ENCODE measurements around the gene ANKS1B.

The ANKS1B gene

DNA sequence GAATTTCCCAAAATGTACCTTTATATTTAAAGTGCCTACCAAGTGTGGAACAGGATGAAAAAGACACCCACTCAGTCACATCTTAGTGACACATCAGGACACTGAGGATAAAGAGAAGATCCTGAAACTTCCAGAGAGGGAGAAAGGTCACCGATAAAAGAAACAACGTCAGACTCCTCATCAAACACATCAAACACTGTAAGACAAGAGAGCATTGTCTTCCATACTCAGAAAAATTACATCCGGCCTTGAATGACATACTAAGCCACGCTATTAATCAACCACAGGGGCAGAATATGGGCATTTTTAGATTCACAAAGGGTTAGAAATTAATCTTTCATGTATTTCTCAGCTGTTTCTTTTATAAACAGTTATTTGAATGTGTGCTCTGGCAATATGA, 849.4 kb downstream of the ANKS1B start:
- Histone ChIP-seq H3K4me3 (ENCODE audit: insufficient read length, low read depth) (no peak overlapping the region), H3K4me1 (ENCODE audit: insufficient read depth, insufficient read length) (no peaks in the 10 kb centered on the region), H3K9ac (ENCODE audit: insufficient read length, low read depth) (no peak overlapping the region), H3K36me3 (ENCODE audit: insufficient read depth, insufficient read length, low read length) (no peaks in the 10 kb centered on the region), H3K27me3 (ENCODE audit: insufficient read depth, insufficient read length) (no peaks in the 10 kb centered on the region), H3K9me3 (ENCODE audit: insufficient read depth, low read length) (no peaks in the 10 kb centered on the region)
- no peak for DNase-seq (ENCODE audit: low read depth, low spot score)
- TF ChIP-seq ZNF274 (IDR thresholded peaks at IDR 0.05; ENCODE audit: low read depth, low read length) (no peak), SUZ12 (IDR thresholded peaks at IDR 0.05; ENCODE audit: extremely low read depth, insufficient read depth, insufficient read length) (no peak), YY1 (IDR thresholded peaks at IDR 0.05; ENCODE audit: insufficient read depth, insufficient read length) (no peak)

DNA sequence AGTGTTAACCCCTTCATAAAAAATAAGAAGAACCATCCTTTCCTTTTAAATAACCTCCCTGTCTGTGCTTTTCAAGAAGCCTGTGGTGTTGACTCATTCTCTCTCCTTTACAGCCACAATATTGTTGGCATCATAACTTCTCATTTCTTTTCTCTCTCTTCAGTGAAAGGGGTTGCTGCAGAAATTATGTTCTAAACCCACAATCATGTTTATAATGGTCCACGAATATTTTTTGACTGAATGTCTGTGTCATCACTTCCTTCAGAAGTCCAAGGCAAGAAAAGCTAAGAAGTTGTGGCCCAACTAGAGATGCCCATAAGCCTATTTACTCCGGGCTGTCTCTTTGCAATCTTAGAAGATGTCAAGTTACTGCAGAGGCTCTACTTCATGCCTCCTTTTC, 851.3 kb downstream of the ANKS1B start:
- H3K9me3 ChIP-seq (ENCODE audit: insufficient read depth, low read length): no peaks in the 10 kb centered on the region
- no peak for TF ChIP-seq ZNF274 (IDR thresholded peaks at IDR 0.05; ENCODE audit: low read depth, low read length)
- TF ChIP-seq SUZ12 (IDR thresholded peaks at IDR 0.05; ENCODE audit: extremely low read depth, insufficient read depth, insufficient read length): no peak
- no peak for TF ChIP-seq YY1 (IDR thresholded peaks at IDR 0.05; ENCODE audit: insufficient read depth, insufficient read length)
- no peak for DNase-seq (ENCODE audit: low read depth, low spot score)
- H3K4me1 ChIP-seq (ENCODE audit: insufficient read depth, insufficient read length): no peaks in the 10 kb centered on the region
- no peak overlapping the region for H3K9ac ChIP-seq (ENCODE audit: insufficient read length, low read depth)
- no peak overlapping the region for H3K4me3 ChIP-seq (ENCODE audit: insufficient read length, low read depth)
- H3K36me3 ChIP-seq (ENCODE audit: insufficient read depth, insufficient read length, low read length): no peaks in the 10 kb centered on the region
- no peaks in the 10 kb centered on the region for H3K27me3 ChIP-seq (ENCODE audit: insufficient read depth, insufficient read length)

DNA sequence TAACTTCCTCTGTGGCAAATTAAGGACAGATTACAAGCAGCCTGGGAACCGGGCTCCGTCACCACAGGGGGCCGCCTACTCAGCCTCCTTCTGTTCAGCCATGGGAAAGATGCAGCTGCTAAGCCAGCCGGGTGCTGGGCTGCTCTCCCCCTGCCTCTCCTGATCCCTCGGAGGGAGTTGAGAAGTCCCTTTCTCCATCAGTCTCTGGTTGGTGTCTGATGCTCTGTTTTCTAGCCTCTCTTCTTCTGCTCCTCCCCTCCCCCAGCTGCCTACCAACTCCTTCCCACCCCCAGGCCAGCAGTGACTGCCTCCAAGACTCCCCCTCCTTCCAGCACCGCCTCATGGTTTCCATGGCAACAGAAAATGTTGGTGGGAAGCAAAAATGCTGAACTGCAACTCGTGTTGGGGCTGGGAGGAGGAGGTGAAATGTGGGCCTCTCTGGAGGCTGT, 853.0 kb downstream of the ANKS1B start:
- H3K9ac ChIP-seq (ENCODE audit: insufficient read length, low read depth): no peak overlapping the region
- peak; percentile 81 for DNase-seq (ENCODE audit: low read depth, low spot score)
- no peaks in the 10 kb centered on the region for H3K36me3 ChIP-seq (ENCODE audit: insufficient read depth, insufficient read length, low read length)
- TF ChIP-seq YY1 (IDR thresholded peaks at IDR 0.05; ENCODE audit: insufficient read depth, insufficient read length) (no peak), SUZ12 (IDR thresholded peaks at IDR 0.05; ENCODE audit: extremely low read depth, insufficient read depth, insufficient read length) (no peak), ZNF274 (IDR thresholded peaks at IDR 0.05; ENCODE audit: low read depth, low read length) (no peak)
- H3K4me3 ChIP-seq (ENCODE audit: insufficient read length, low read depth): no peak overlapping the region
- H3K4me1 ChIP-seq (ENCODE audit: insufficient read depth, insufficient read length): no peaks in the 10 kb centered on the region
- H3K27me3 ChIP-seq (ENCODE audit: insufficient read depth, insufficient read length): no peaks in the 10 kb centered on the region
- H3K9me3 ChIP-seq (ENCODE audit: insufficient read depth, low read length): no peaks in the 10 kb centered on the region

DNA sequence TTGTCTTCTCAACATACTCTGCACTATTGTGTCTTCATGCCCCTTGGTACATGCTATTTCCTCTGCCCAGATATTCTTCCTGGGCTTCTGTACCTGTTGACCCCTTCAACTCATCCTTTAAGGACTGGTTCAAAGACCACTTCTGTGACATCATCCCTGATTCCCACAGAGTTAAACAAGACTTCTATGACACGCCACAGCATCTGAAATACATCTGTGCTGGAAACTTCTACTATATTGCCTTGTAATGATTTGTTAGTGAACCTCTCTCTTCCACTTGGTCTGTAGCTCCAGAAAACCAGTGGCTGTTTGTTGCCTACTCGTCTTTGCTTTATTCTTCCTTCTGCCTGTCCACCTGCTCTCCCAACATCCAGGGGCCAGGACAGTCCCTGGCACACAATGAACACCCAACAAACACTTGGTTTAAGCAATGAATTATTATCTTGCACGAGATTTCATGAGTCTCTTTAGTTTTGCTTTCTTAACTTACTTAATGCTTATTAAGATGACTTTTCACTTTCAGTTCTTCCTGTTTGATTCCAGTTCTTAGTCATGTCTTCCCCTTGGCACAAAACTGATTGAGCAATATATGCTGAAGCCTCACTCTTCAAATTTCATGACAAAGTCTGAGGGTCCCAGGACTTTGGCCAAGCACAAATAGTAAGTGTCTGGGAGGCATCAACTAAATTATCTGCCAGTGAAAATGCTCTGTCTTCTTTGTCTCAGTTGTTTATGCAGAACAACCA, 853.8 kb downstream of the ANKS1B start:
- no peak for TF ChIP-seq SUZ12 (IDR thresholded peaks at IDR 0.05; ENCODE audit: extremely low read depth, insufficient read depth, insufficient read length)
- no peak for TF ChIP-seq YY1 (IDR thresholded peaks at IDR 0.05; ENCODE audit: insufficient read depth, insufficient read length)
- H3K36me3 ChIP-seq (ENCODE audit: insufficient read depth, insufficient read length, low read length): no peaks in the 10 kb centered on the region
- no peak overlapping the region for H3K4me3 ChIP-seq (ENCODE audit: insufficient read length, low read depth)
- no peaks in the 10 kb centered on the region for H3K27me3 ChIP-seq (ENCODE audit: insufficient read depth, insufficient read length)
- no peak for DNase-seq (ENCODE audit: low read depth, low spot score)
- H3K4me1 ChIP-seq (ENCODE audit: insufficient read depth, insufficient read length): no peaks in the 10 kb centered on the region
- no peaks in the 10 kb centered on the region for H3K9me3 ChIP-seq (ENCODE audit: insufficient read depth, low read length)
- H3K9ac ChIP-seq (ENCODE audit: insufficient read length, low read depth): no peak overlapping the region

DNA sequence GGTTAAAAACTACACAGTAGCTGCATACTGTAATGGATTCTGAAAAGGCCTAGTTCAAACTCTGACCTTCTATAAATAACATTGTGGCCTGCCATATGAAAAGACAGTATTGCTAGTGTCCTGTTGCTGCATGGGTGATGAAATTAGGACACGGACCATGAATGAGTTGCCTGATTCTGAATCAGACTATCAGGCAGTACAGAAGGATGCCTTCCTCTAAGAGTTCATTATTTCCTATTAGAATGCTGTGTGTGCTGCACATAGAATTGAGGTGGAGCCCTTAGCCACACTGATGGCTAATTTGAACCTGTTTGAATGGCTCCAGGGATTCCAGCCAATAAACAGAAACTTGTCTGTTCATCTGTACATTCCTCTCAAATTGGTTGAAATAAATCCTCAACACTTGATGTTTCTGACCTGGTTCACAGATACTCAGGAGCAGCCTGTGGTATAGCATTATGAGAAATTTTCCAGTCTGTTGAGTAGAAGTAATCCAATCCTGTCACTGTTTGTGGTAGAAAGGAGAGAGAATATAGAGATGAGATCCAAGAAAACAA, 856.4 kb downstream of the ANKS1B start:
- Histone ChIP-seq H3K4me1 (ENCODE audit: insufficient read depth, insufficient read length) (no peaks in the 10 kb centered on the region), H3K9me3 (ENCODE audit: insufficient read depth, low read length) (no peaks in the 10 kb centered on the region), H3K27me3 (ENCODE audit: insufficient read depth, insufficient read length) (no peaks in the 10 kb centered on the region), H3K4me3 (ENCODE audit: insufficient read length, low read depth) (no peak overlapping the region), H3K9ac (ENCODE audit: insufficient read length, low read depth) (no peak overlapping the region), H3K36me3 (ENCODE audit: insufficient read depth, insufficient read length, low read length) (no peaks in the 10 kb centered on the region)
- no peak for DNase-seq (ENCODE audit: low read depth, low spot score)
- TF ChIP-seq SUZ12 (IDR thresholded peaks at IDR 0.05; ENCODE audit: extremely low read depth, insufficient read depth, insufficient read length): no peak
- TF ChIP-seq ZNF274 (IDR thresholded peaks at IDR 0.05; ENCODE audit: low read depth, low read length): no peak
- TF ChIP-seq YY1 (IDR thresholded peaks at IDR 0.05; ENCODE audit: insufficient read depth, insufficient read length): no peak

DNA sequence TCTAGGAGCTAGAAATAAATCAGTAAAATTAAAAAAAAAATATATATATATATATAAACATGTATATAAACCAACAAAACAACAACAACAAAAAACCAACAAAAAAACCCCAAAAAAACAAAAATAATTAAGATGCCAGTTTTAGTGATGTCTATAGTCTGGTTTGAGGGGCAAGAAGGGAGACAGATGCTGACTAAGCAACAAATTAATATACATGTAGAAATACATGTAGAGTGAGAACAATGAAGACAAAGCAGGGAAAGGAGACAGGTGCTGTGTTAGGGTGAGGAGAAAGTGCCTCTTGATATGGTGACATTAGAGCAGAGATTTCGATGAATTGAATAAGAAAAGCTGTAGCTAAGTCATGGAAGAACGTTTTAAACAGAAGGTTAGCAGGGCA, 861.8 kb downstream of the ANKS1B start:
- H3K27me3 ChIP-seq (ENCODE audit: insufficient read depth, insufficient read length): no peaks in the 10 kb centered on the region
- no peak for TF ChIP-seq YY1 (IDR thresholded peaks at IDR 0.05; ENCODE audit: insufficient read depth, insufficient read length)
- TF ChIP-seq ZNF274 (IDR thresholded peaks at IDR 0.05; ENCODE audit: low read depth, low read length): no peak
- TF ChIP-seq SUZ12 (IDR thresholded peaks at IDR 0.05; ENCODE audit: extremely low read depth, insufficient read depth, insufficient read length): no peak
- no peak overlapping the region for H3K9ac ChIP-seq (ENCODE audit: insufficient read length, low read depth)

DNA sequence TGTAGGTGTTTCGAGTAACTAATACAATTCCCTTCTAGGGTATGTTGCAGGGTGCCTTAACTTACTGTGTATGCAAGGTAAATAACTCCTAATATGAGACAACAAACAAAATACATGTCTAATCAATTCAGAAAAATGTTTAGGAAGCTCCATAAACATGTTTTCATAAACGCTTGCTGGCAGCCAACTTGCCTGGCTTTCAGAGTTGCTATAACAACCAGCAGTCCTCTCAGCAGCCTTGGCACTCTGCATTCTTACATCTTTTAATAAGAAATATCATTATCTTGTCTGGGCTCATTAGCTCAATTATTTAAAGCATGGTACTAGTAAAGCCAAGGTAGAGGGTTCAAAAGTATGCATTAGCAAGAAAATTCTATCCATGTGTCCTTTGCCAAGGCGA, 862.2 kb downstream of the ANKS1B start:
- H3K4me1 ChIP-seq (ENCODE audit: insufficient read depth, insufficient read length): no peaks in the 10 kb centered on the region
- H3K27me3 ChIP-seq (ENCODE audit: insufficient read depth, insufficient read length): no peaks in the 10 kb centered on the region
- TF ChIP-seq ZNF274 (IDR thresholded peaks at IDR 0.05; ENCODE audit: low read depth, low read length) (no peak), YY1 (IDR thresholded peaks at IDR 0.05; ENCODE audit: insufficient read depth, insufficient read length) (no peak), SUZ12 (IDR thresholded peaks at IDR 0.05; ENCODE audit: extremely low read depth, insufficient read depth, insufficient read length) (no peak)
- H3K4me3 ChIP-seq (ENCODE audit: insufficient read length, low read depth): no peak overlapping the region
- no peak overlapping the region for H3K9ac ChIP-seq (ENCODE audit: insufficient read length, low read depth)
- no peaks in the 10 kb centered on the region for H3K9me3 ChIP-seq (ENCODE audit: insufficient read depth, low read length)
- DNase-seq (ENCODE audit: low read depth, low spot score): no peak
- H3K36me3 ChIP-seq (ENCODE audit: insufficient read depth, insufficient read length, low read length): no peaks in the 10 kb centered on the region

More for the DNA sequence above, 861.8 kb downstream of the ANKS1B start:
- Histone ChIP-seq H3K36me3 (ENCODE audit: insufficient read depth, insufficient read length, low read length) (no peaks in the 10 kb centered on the region), H3K9me3 (ENCODE audit: insufficient read depth, low read length) (no peaks in the 10 kb centered on the region), H3K4me1 (ENCODE audit: insufficient read depth, insufficient read length) (no peaks in the 10 kb centered on the region), H3K4me3 (ENCODE audit: insufficient read length, low read depth) (no peak overlapping the region)
- no peak for DNase-seq (ENCODE audit: low read depth, low spot score)
